GM23338 (cell line): ENCODE results near the gene SLC30A10. TPM values are rescaled to one million over a fixed set of nuclear protein-coding genes. Genes with fewer than 3 reads are reported as not detected.

Source experiments
- ATAC-seq: fragments of 200-7000 bp; cut with Tn5 transposase; 3 replicates; pipeline ENCODE4 v1.9.1; 2020
- DNase-seq: peaks from one replicate; pipeline ENCODE4 v3.0.0-alpha.2; 2015; ENCODE audit warnings: low spot score
- H2AFZ ChIP-seq: fragments of 200-600 bp; sonication (generic); 2 replicates; pipeline ENCODE4 v1.8.0; 2016; ENCODE audit warnings: antibody characterized with exemption, mild to moderate bottlenecking, moderate library complexity
- H3F3A ChIP-seq: fragments of 200-600 bp; sonication (generic); replicated peaks from 2 replicates; pipeline ENCODE4 v1.8.0; 2017; ENCODE audit warnings: antibody characterized with exemption, mixed run types, low read depth
- H3K27ac ChIP-seq: fragments of 200-600 bp; sonication (generic); 2 replicates; pipeline ENCODE4 v1.6.1; 2016; ENCODE audit warnings: low read depth
- H3K27me3 ChIP-seq: fragments of 200-600 bp; sonication (generic); 2 replicates; pipeline ENCODE4 v1.8.0; 2016; ENCODE audit warnings: mild to moderate bottlenecking, mixed run types, moderate library complexity; ENCODE audit not compliant: insufficient read depth
- H3K36me3 ChIP-seq: fragments of 200-600 bp; sonication (generic); 2 replicates; pipeline ENCODE4 v1.8.0; 2016; ENCODE audit warnings: mild to moderate bottlenecking; ENCODE audit not compliant: insufficient read depth
- H3K4me1 ChIP-seq: fragments of 200-600 bp; sonication (generic); 2 replicates; pipeline ENCODE4 v1.8.0; 2016; ENCODE audit warnings: mild to moderate bottlenecking, moderate library complexity; ENCODE audit not compliant: insufficient read depth
- H3K4me2 ChIP-seq: fragments of 200-600 bp; sonication (generic); 2 replicates; pipeline ENCODE4 v1.7.1; 2017; ENCODE audit warnings: mixed run types
- H3K4me3 ChIP-seq: fragments of 200-600 bp; sonication (generic); 2 replicates; pipeline ENCODE4 v1.6.1; 2016; ENCODE audit warnings: mixed run types
- H3K79me2 ChIP-seq: fragments of 200-600 bp; sonication (generic); replicated peaks from 2 replicates; pipeline ENCODE4 v1.8.0; 2017; ENCODE audit warnings: mild to moderate bottlenecking; ENCODE audit not compliant: insufficient read depth
- H3K9me2 ChIP-seq: fragments of 200-600 bp; sonication (generic); 2 replicates; pipeline ENCODE4 v1.8.0; 2017; ENCODE audit not compliant: insufficient read depth
- H4K20me1 ChIP-seq: fragments of 200-600 bp; sonication (generic); replicated peaks from 2 replicates; pipeline ENCODE4 v1.8.0; 2017; ENCODE audit warnings: mild to moderate bottlenecking; ENCODE audit not compliant: insufficient read depth
- H3K27ac Mint-ChIP-seq: 2 replicates; pipeline ENCODE4 v1.8.0; 2020; ENCODE audit warnings: inconsistent platforms, mild to moderate bottlenecking, moderate library complexity, mixed read lengths
- H3K27me3 Mint-ChIP-seq: 3 replicates; pipeline ENCODE4 v1.8.0; 2022; ENCODE audit warnings: low read depth, mild to moderate bottlenecking, moderate library complexity, mixed read lengths, inconsistent platforms; ENCODE audit not compliant: insufficient read depth, poor library complexity
- H3K36me3 Mint-ChIP-seq: 3 replicates; pipeline ENCODE4 v1.8.0; 2021; ENCODE audit warnings: low read depth, mild to moderate bottlenecking, inconsistent platforms, moderate library complexity, mixed read lengths
- H3K4me1 Mint-ChIP-seq: 3 replicates; pipeline ENCODE4 v1.8.0; 2020; ENCODE audit warnings: mild to moderate bottlenecking, inconsistent platforms, mixed read lengths
- H3K4me3 Mint-ChIP-seq: 3 replicates; pipeline ENCODE4 v1.8.0; 2021; ENCODE audit warnings: moderate library complexity, mild to moderate bottlenecking, inconsistent platforms, mixed read lengths
- H3K9me3 Mint-ChIP-seq: 3 replicates; pipeline ENCODE4 v1.8.0; 2020; ENCODE audit warnings: moderate library complexity, mild to moderate bottlenecking, inconsistent platforms, mixed read lengths
- CREB1 ChIP-seq: fragments of 250-450 bp; sonication (Bioruptor Pico); IDR thresholded peaks from 2 replicates; pipeline ENCODE4 v1.5.0; 2020; ENCODE audit warnings: low read depth, mild to moderate bottlenecking, moderate library complexity
- EZH2 ChIP-seq: fragments of 200-600 bp; sonication (generic); IDR thresholded peaks from one replicate; pipeline ENCODE4 v1.8.0; 2017; ENCODE audit warnings: antibody characterized with exemption, mild to moderate bottlenecking, low read depth; ENCODE audit not compliant: unreplicated experiment
- EZH2phosphoT487 ChIP-seq: fragments of 200-600 bp; sonication (generic); IDR thresholded peaks from one replicate; pipeline ENCODE4 v1.8.1; 2018; ENCODE audit warnings: antibody characterized with exemption; ENCODE audit not compliant: unreplicated experiment
- JUNB ChIP-seq: IDR thresholded peaks from one replicate; pipeline ENCODE4 v1.6.1; 2016; ENCODE audit warnings: antibody characterized with exemption; ENCODE audit not compliant: unreplicated experiment
- NANOG ChIP-seq: IDR thresholded peaks from 2 replicates; pipeline ENCODE4 v1.6.1; 2016; ENCODE audit warnings: antibody characterized with exemption, borderline replicate concordance
- POLR2AphosphoS5 ChIP-seq: IDR thresholded peaks from 2 replicates; pipeline ENCODE4 v1.6.1; 2016; ENCODE audit warnings: antibody characterized with exemption, low read depth
- STAT1 ChIP-seq: IDR thresholded peaks from one replicate; pipeline ENCODE4 v1.6.1; 2016; ENCODE audit warnings: antibody characterized with exemption; ENCODE audit not compliant: unreplicated experiment
- ZNF114 ChIP-seq: fragments of 250-450 bp; sonication (Bioruptor Pico); IDR thresholded peaks from 2 replicates; pipeline ENCODE4 v1.5.0; 2020; ENCODE audit warnings: mild to moderate bottlenecking, moderate library complexity
- ZNF331 ChIP-seq: fragments of 250-450 bp; sonication (Bioruptor Pico); IDR thresholded peaks from 2 replicates; pipeline ENCODE4 v1.5.0; 2020; ENCODE audit warnings: low read depth, mild to moderate bottlenecking, moderate library complexity
- polyA plus RNA-seq: library from polyadenylated mRNA; unstranded; fragments of >200 nt; fragmentation: Nextera tagmentation; extraction: Ambion mirVana; gene quantifications from 2 replicates; pipeline ENCODE4 v1.2.1, GENCODE V29; 2016
- total RNA-seq: library from RNA; depleted of rRNA; stranded (reverse); fragments of >200 nt; shearing (Covaris generic); gene quantifications from 2 replicates; pipeline ENCODE4 v1.2.3, GENCODE V29; 2014
- TF ChIP-seq, protein P1 (sequence below): IDR thresholded peaks from 2 replicates; pipeline ENCODE4 v1.6.1; 2016; ENCODE audit warnings: antibody characterized with exemption
- TF ChIP-seq, protein P2 (sequence below), 2 experiments: fragments of 200-600 bp in 1 of 2; sonication (generic) in 1 of 2; conservative IDR thresholded peaks; 2 replicates each; pipeline versions ENCODE4 v1.5.1 to v1.6.1; 2016 to 2017; ENCODE audit warnings: antibody characterized with exemption in 2 of 2, low read depth in 2 of 2, mild to moderate bottlenecking in 2 of 2, moderate library complexity in 1 of 2
- TF ChIP-seq, protein P3 (sequence below): IDR thresholded peaks from one replicate; pipeline ENCODE4 v1.6.1; 2018; ENCODE audit warnings: antibody characterized with exemption; ENCODE audit not compliant: unreplicated experiment
- TF ChIP-seq, protein P4 (sequence below): fragments of 250-450 bp; sonication (Bioruptor Pico); IDR thresholded peaks from 2 replicates; pipeline ENCODE4 v1.5.0; 2020; ENCODE audit warnings: mild to moderate bottlenecking, moderate library complexity

The SLC30A10 gene
- total and polyA plus RNA-seq, 2 experiments from 2014 or later = 0.47 to 1.1 TPM

DNA sequence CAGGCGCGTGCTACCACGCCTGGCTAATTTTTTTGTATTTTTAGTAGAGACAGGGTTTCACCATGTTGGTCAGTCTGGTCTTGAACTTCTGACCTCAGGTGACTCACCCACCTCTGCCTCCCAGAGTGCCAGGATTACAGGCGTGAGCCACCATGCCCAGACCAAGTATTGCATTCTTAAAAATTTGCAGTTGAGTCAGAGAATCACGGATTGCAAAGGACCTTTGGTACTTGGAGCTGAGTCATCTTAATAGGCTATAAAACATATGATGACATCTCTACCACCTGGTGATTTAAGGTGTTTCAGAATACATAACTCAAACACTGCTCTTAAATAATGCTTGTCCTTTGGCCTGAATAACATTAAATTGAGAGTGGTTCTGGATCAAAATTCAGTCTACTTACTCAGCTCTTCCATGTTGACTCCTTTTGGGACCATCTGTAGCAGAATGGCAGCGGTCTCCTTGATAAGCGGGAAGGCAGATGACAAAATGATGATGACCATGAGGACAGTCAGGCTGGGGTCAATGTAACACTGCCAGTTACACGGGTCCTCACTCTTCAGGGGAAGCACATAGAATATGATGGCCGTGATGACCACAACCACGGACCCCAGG, 10.4 kb downstream of the SLC30A10 start:
- Histone ChIP-seq H4K20me1 (no peaks in the 10 kb centered on the region), H3K27me3 (no peaks in the 10 kb centered on the region), H3K4me1 (no peaks in the 10 kb centered on the region), H3K4me2 (no peak overlapping the region), H3K4me3 (no peak overlapping the region), H3K9me2 (no peaks in the 10 kb centered on the region), H3K36me3 (no peaks in the 10 kb centered on the region), H2AFZ (no peak overlapping the region), H3K27ac (no peak overlapping the region), H3K79me2 (no peaks in the 10 kb centered on the region), H3F3A (no peaks in the 10 kb centered on the region)
- TF ChIP-seq, protein P1, sequence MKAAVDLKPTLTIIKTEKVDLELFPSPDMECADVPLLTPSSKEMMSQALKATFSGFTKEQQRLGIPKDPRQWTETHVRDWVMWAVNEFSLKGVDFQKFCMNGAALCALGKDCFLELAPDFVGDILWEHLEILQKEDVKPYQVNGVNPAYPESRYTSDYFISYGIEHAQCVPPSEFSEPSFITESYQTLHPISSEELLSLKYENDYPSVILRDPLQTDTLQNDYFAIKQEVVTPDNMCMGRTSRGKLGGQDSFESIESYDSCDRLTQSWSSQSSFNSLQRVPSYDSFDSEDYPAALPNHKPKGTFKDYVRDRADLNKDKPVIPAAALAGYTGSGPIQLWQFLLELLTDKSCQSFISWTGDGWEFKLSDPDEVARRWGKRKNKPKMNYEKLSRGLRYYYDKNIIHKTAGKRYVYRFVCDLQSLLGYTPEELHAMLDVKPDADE = no peak
- TF ChIP-seq EZH2 (no peak), EZH2phosphoT487 (no peak), CREB1 (CRISPR knock-in tag) (no peak), JUNB (no peak), POLR2AphosphoS5 (no peak), NANOG (no peak), ZNF114 (CRISPR knock-in tag) (no peak), STAT1 (no peak), ZNF331 (CRISPR knock-in tag) (no peak)
- TF ChIP-seq, protein P2, sequence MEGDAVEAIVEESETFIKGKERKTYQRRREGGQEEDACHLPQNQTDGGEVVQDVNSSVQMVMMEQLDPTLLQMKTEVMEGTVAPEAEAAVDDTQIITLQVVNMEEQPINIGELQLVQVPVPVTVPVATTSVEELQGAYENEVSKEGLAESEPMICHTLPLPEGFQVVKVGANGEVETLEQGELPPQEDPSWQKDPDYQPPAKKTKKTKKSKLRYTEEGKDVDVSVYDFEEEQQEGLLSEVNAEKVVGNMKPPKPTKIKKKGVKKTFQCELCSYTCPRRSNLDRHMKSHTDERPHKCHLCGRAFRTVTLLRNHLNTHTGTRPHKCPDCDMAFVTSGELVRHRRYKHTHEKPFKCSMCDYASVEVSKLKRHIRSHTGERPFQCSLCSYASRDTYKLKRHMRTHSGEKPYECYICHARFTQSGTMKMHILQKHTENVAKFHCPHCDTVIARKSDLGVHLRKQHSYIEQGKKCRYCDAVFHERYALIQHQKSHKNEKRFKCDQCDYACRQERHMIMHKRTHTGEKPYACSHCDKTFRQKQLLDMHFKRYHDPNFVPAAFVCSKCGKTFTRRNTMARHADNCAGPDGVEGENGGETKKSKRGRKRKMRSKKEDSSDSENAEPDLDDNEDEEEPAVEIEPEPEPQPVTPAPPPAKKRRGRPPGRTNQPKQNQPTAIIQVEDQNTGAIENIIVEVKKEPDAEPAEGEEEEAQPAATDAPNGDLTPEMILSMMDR (conservative IDR thresholded peaks at IDR 0.05; ENCODE audit: low read depth in 2 of 2) = no peak
- TF ChIP-seq, protein P3, sequence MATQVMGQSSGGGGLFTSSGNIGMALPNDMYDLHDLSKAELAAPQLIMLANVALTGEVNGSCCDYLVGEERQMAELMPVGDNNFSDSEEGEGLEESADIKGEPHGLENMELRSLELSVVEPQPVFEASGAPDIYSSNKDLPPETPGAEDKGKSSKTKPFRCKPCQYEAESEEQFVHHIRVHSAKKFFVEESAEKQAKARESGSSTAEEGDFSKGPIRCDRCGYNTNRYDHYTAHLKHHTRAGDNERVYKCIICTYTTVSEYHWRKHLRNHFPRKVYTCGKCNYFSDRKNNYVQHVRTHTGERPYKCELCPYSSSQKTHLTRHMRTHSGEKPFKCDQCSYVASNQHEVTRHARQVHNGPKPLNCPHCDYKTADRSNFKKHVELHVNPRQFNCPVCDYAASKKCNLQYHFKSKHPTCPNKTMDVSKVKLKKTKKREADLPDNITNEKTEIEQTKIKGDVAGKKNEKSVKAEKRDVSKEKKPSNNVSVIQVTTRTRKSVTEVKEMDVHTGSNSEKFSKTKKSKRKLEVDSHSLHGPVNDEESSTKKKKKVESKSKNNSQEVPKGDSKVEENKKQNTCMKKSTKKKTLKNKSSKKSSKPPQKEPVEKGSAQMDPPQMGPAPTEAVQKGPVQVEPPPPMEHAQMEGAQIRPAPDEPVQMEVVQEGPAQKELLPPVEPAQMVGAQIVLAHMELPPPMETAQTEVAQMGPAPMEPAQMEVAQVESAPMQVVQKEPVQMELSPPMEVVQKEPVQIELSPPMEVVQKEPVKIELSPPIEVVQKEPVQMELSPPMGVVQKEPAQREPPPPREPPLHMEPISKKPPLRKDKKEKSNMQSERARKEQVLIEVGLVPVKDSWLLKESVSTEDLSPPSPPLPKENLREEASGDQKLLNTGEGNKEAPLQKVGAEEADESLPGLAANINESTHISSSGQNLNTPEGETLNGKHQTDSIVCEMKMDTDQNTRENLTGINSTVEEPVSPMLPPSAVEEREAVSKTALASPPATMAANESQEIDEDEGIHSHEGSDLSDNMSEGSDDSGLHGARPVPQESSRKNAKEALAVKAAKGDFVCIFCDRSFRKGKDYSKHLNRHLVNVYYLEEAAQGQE = no peak
- TF ChIP-seq, protein P4, sequence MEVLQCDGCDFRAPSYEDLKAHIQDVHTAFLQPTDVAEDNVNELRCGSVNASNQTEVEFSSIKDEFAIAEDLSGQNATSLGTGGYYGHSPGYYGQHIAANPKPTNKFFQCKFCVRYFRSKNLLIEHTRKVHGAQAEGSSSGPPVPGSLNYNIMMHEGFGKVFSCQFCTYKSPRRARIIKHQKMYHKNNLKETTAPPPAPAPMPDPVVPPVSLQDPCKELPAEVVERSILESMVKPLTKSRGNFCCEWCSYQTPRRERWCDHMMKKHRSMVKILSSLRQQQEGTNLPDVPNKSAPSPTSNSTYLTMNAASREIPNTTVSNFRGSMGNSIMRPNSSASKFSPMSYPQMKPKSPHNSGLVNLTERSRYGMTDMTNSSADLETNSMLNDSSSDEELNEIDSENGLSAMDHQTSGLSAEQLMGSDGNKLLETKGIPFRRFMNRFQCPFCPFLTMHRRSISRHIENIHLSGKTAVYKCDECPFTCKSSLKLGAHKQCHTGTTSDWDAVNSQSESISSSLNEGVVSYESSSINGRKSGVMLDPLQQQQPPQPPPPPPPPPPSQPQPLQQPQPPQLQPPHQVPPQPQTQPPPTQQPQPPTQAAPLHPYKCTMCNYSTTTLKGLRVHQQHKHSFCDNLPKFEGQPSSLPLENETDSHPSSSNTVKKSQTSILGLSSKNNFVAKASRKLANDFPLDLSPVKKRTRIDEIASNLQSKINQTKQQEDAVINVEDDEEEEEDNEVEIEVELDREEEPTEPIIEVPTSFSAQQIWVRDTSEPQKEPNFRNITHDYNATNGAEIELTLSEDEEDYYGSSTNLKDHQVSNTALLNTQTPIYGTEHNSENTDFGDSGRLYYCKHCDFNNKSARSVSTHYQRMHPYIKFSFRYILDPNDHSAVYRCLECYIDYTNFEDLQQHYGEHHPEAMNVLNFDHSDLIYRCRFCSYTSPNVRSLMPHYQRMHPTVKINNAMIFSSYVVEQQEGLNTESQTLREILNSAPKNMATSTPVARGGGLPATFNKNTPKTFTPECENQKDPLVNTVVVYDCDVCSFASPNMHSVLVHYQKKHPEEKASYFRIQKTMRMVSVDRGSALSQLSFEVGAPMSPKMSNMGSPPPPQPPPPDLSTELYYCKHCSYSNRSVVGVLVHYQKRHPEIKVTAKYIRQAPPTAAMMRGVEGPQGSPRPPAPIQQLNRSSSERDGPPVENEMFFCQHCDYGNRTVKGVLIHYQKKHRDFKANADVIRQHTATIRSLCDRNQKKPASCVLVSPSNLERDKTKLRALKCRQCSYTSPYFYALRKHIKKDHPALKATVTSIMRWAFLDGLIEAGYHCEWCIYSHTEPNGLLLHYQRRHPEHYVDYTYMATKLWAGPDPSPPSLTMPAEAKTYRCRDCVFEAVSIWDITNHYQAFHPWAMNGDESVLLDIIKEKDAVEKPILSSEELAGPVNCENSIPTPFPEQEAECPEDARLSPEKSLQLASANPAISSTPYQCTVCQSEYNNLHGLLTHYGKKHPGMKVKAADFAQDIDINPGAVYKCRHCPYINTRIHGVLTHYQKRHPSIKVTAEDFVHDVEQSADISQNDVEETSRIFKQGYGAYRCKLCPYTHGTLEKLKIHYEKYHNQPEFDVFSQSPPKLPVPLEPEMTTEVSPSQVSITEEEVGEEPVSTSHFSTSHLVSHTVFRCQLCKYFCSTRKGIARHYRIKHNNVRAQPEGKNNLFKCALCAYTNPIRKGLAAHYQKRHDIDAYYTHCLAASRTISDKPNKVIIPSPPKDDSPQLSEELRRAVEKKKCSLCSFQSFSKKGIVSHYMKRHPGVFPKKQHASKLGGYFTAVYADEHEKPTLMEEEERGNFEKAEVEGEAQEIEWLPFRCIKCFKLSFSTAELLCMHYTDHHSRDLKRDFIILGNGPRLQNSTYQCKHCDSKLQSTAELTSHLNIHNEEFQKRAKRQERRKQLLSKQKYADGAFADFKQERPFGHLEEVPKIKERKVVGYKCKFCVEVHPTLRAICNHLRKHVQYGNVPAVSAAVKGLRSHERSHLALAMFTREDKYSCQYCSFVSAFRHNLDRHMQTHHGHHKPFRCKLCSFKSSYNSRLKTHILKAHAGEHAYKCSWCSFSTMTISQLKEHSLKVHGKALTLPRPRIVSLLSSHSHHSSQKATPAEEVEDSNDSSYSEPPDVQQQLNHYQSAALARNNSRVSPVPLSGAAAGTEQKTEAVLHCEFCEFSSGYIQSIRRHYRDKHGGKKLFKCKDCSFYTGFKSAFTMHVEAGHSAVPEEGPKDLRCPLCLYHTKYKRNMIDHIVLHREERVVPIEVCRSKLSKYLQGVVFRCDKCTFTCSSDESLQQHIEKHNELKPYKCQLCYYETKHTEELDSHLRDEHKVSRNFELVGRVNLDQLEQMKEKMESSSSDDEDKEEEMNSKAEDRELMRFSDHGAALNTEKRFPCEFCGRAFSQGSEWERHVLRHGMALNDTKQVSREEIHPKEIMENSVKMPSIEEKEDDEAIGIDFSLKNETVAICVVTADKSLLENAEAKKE = no peak
- Mint-ChIP-seq H3K27ac (no peak overlapping the region), H3K27me3 (peaks cover 3% of the 10 kb centered on the region), H3K36me3 (no peaks in the 10 kb centered on the region), H3K4me1 (no peaks in the 10 kb centered on the region), H3K4me3 (no peak overlapping the region), H3K9me3 (no peaks in the 10 kb centered on the region)
- no peak for DNase-seq
- no peak for ATAC-seq
